ENCODE measurements around the gene MEF2C.

The MEF2C gene

DNA sequence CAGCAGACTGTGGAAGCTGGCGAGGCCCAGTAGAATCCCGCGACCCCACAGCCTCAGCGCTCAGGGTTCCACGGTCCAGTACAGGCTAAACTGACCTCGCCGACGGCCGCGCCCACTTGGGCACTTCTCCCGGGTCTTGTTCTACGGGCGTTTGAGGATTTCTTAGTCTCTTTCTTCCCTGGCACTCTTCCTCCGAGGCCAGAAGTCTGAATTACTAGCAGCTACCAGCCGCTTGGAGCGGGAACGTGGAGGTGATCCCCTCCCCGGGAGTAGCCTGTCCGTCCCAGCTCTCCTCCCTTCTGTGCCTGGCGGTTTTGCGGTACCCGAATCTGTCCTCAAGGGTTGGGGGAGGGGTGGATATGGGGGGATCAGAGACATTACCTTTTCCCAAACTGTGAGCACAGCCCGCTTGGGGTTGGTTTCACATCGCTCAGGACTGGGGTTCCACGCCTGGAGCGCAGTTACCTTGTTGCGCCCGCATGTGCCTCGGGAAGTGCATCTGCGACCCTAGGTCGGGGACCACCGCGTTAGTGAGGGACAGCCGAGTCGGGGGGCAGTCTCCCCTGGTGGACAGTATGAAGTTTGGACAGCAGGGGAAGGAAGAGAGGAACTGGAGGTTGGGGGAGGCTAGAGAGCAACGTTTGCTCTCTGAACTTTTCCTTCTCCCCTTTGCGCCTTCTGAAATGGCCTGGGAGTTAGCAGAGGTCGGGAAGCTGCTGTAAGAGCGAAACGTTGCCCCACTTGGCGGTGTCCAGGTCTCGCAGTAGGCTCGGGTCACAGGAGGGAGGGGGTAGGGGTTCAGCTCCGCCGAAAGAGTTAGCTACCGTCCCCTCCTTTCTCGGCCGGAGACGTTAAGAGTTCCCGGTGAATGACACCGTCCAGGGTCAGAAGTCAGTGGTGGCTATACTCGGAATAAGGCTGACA is 190.8 kb downstream of the MEF2C start:
- TF ChIP-seq EZH2 (IDR thresholded peaks at IDR 0.05) (no peak), POLR2AphosphoS5 (IDR thresholded peaks at IDR 0.05; ENCODE audit: borderline replicate concordance, low read depth, low read length) (no peak), FOXP2 (optimal IDR thresholded peaks at IDR 0.05; ENCODE audit: control extremely low read depth, extremely low read length, insufficient read depth) (no peak)
- Histone ChIP-seq H3K27ac (no peak overlapping the region), H3K9ac (ENCODE audit: insufficient read length) (no peak overlapping the region), H3K9me3 (ENCODE audit: low read depth, low read length) (no peaks in the 10 kb centered on the region), H3K36me3 (ENCODE audit: insufficient read depth, low read length) (no peaks in the 10 kb centered on the region), H3K4me3 (no peak overlapping the region)
- DNase-seq (ENCODE audit: low read depth, low spot score), result no peak

DNA sequence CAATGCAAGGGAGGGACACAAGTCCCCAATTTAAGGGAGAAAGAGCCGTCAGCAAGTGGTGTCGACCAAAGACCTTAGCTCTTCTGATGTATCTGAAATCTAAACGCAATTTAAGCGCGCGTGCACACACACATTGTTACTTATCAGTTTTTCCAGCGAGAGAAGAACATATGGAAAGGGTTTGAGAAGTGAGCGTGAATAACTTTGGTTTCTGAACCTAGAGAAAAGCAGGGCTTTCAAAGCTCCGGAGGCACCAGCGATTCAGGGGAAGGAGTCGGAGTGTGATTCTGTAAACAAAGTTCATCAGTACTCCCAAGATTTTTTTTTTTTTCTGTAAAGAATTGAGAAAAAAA is 191.8 kb downstream of the MEF2C start:
- Histone ChIP-seq H3K9ac (ENCODE audit: insufficient read length) (peak overlapping the region; percentile 56), H3K27ac (no peak overlapping the region), H3K36me3 (ENCODE audit: insufficient read depth, low read length) (no peaks in the 10 kb centered on the region), H3K9me3 (ENCODE audit: low read depth, low read length) (no peaks in the 10 kb centered on the region), H3K4me3 (peak overlapping the region; percentile 79)
- TF ChIP-seq EZH2 (IDR thresholded peaks at IDR 0.05), result no peak
- TF ChIP-seq FOXP2 (optimal IDR thresholded peaks at IDR 0.05; ENCODE audit: control extremely low read depth, extremely low read length, insufficient read depth), result no peak
- no peak for TF ChIP-seq POLR2AphosphoS5 (IDR thresholded peaks at IDR 0.05; ENCODE audit: borderline replicate concordance, low read depth, low read length)
- no peak for DNase-seq (ENCODE audit: low read depth, low spot score)

DNA sequence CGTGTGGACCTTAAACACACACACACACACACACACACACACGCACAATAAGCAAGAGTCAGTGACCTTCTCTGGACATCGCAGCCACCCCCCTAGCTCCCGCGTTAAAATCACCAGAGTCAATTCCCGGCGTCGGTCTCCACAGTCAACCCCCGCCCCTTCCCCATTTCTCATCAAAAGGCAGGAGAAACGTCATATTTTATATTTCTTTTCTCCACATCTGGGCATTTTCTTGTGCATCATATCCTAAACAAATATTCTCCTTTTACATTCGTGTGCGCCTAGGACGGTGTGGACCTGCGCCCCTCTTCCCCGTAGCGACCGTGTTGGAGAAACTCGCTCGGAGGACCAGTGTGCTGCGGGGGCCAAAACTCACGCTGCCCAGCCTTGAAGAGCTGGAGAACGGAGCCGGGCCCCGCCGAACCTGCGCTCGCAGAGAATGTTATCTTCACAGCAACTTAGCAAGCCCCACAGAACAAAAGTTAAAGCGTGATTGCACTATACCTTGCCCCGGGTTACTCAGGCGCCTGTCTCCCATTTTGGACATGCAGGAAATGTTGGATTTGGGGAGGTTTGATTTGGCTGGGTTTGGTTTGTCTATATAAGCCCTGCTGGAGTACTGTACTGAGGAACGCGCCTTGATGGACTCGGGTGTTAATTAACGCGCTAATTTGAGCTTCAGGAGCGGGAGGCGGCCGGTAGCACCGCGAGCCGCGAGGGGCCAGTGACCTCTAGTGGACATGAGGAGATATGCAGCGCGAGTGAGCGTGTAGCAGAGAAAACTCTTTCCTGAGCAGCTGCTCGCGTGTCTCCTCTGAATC is 192.4 kb downstream of the MEF2C start:
- no peaks in the 10 kb centered on the region for H3K9me3 ChIP-seq (ENCODE audit: low read depth, low read length)
- no peak for TF ChIP-seq EZH2 (IDR thresholded peaks at IDR 0.05)
- TF ChIP-seq FOXP2 (optimal IDR thresholded peaks at IDR 0.05; ENCODE audit: control extremely low read depth, extremely low read length, insufficient read depth), result peak; percentile 12
- DNase-seq (ENCODE audit: low read depth, low spot score), result no peak
- H3K9ac ChIP-seq (ENCODE audit: insufficient read length), result peak overlapping the region; percentile 56
- H3K4me3 ChIP-seq, result peak overlapping the region; percentile 79
- H3K27ac ChIP-seq, result no peak overlapping the region
- H3K36me3 ChIP-seq (ENCODE audit: insufficient read depth, low read length), result no peaks in the 10 kb centered on the region

DNA sequence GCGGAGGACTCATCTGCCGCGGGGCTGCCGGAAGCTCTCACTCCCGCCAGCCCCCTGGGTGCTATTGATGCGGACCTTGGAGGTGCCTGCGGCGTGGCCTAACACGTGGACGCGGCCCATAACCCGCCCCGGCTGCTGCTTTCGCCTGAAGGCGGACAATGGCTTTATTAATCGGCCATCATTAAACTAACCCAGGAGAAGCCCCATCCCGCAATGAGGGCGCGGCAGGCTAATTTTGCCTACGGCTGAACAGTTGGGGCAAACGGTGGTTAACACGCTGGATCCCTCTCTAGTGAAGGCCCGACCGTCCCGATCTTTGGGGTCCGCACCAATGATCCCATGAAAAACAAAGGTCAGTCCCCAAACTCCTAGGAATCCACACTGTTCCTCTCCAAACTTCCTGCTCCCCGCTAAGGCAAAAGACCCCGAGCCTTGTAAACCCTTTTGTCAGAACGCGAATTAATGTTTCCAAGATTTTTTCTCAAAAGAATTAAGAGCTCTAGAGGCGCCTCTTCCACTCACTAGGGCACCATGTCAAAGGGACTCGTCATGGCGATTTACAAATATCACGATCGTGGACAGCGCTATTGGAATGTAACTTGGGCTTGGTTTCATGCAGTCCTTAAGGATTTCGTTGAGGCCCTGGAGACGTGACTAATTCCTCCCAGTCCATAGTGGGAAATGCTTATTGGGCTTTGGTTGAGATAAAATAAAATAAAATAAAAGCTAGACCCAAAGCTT is 193.1 kb downstream of the MEF2C start:
- TF ChIP-seq POLR2AphosphoS5 (IDR thresholded peaks at IDR 0.05; ENCODE audit: borderline replicate concordance, low read depth, low read length) (no peak), FOXP2 (optimal IDR thresholded peaks at IDR 0.05; ENCODE audit: control extremely low read depth, extremely low read length, insufficient read depth) (no peak), EZH2 (IDR thresholded peaks at IDR 0.05) (no peak)
- DNase-seq (ENCODE audit: low read depth, low spot score), result no peak
- Histone ChIP-seq H3K4me3 (no peak overlapping the region), H3K27ac (no peak overlapping the region), H3K9ac (ENCODE audit: insufficient read length) (no peak overlapping the region), H3K9me3 (ENCODE audit: low read depth, low read length) (no peaks in the 10 kb centered on the region), H3K36me3 (ENCODE audit: insufficient read depth, low read length) (no peaks in the 10 kb centered on the region)

DNA sequence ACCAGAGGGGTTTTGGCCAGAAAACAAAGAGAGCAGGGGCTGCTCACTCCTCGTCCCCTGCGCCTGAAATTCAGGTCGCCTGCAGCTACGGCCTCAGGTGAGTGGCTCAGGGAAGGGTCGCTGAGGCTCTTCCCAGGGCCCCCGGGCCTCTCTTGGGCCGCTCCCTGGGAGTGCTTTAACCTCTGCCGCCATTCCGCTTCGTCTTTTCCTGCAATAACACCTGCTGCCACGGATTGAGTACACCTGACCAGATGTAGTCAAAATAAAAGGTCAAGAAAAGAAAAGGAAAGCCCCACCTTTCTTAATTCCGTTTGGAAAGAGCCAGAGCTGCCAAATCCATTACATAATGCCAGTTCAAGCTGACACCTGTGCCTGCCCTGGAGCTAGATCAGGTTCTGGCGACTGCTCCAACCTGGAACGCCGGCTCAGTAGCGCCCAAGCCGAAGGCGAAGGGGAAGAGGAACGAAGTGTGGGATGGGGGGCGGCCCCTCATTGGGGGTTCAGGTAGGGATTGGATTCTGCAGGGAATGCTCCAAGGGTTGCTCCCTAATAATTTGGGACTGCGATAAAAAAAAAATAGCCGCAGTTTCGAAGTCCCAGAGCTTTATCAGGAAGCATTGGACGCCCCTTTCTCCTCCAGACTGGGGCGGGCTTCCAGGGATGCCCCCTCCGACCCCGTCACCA is 193.9 kb downstream of the MEF2C start:
- DNase-seq (ENCODE audit: low read depth, low spot score), result no peak
- Histone ChIP-seq H3K27ac (no peak overlapping the region), H3K9ac (ENCODE audit: insufficient read length) (no peak overlapping the region), H3K9me3 (ENCODE audit: low read depth, low read length) (no peaks in the 10 kb centered on the region), H3K36me3 (ENCODE audit: insufficient read depth, low read length) (no peaks in the 10 kb centered on the region), H3K4me3 (no peak overlapping the region)
- no peak for TF ChIP-seq POLR2AphosphoS5 (IDR thresholded peaks at IDR 0.05; ENCODE audit: borderline replicate concordance, low read depth, low read length)
- TF ChIP-seq EZH2 (IDR thresholded peaks at IDR 0.05), result no peak
- no peak for TF ChIP-seq FOXP2 (optimal IDR thresholded peaks at IDR 0.05; ENCODE audit: control extremely low read depth, extremely low read length, insufficient read depth)

DNA sequence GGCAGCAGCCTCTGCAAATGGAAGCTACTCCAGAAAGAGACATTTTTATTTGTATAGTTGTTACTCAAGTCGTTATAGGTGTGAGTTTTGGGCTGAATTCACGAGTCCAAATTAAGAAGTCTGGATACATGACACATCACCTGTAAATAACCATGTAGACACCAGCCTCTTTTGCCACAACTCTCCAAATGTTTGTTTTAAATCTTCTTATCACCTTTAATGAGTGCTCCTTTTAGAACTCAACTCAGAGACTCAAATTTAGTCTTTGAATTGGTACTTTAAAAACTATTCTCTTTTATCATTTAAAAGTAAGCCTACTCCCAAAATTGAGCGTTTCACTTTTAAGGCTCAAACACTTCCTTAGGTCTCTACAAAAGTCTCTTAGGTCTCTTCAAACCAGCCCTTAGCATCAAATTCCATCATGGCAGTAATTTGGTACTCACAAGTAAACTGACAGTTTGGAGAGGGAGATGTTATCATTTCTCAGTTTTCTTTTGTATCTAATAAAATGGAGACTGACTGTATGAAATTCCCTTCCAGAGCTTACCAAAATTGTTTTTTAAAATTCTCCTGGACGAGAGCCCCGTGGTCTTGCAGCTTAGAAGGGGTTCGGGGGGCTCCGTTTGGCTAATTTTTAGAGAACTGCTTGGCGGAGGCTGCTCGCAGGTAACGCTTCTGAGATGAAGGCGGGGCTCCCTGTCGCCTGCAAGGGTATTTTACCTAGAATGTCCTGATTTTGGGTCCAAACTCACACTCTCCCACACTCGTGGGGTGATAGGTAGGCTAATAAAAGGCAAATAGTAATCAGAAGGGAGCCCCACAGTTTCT is 194.6 kb downstream of the MEF2C start:
- H3K36me3 ChIP-seq (ENCODE audit: insufficient read depth, low read length), result no peaks in the 10 kb centered on the region
- no peak for DNase-seq (ENCODE audit: low read depth, low spot score)
- no peak overlapping the region for H3K4me3 ChIP-seq
- no peaks in the 10 kb centered on the region for H3K9me3 ChIP-seq (ENCODE audit: low read depth, low read length)
- TF ChIP-seq FOXP2 (optimal IDR thresholded peaks at IDR 0.05; ENCODE audit: control extremely low read depth, extremely low read length, insufficient read depth), result no peak
- TF ChIP-seq EZH2 (IDR thresholded peaks at IDR 0.05), result no peak
- no peak for TF ChIP-seq POLR2AphosphoS5 (IDR thresholded peaks at IDR 0.05; ENCODE audit: borderline replicate concordance, low read depth, low read length)
- H3K9ac ChIP-seq (ENCODE audit: insufficient read length), result no peak overlapping the region
- H3K27ac ChIP-seq, result no peak overlapping the region

DNA sequence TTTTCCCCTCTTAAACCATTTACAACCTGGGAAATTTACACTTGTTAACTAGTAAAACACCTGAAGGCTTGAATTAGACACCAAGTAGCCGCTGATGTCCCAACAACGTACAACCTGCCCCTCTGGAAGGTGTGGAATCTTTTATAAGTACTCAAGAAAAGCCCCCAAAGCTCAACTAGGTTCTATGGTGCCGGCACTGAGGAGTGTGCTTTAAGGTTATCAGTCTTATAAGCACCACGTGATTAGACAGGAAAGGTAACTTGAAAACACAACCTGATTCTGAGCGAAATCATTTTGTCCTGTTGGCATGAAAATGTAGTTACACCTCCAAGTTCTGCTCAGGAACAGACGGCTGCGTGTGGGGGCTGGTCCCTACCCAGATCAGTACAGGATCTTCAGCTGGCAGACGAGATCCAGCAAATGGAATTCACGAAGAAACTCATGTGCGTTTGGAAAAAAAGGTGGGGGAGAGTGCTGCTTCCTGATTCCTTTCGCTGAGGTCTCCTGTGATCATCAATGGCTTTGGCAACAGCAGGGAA is 195.5 kb downstream of the MEF2C start:
- TF ChIP-seq EZH2 (IDR thresholded peaks at IDR 0.05) (no peak), POLR2AphosphoS5 (IDR thresholded peaks at IDR 0.05; ENCODE audit: borderline replicate concordance, low read depth, low read length) (no peak)
- Histone ChIP-seq H3K27ac (no peak overlapping the region), H3K9me3 (ENCODE audit: low read depth, low read length) (no peaks in the 10 kb centered on the region)

More for the DNA sequence above, 195.5 kb downstream of the MEF2C start:
- Histone ChIP-seq H3K36me3 (ENCODE audit: insufficient read depth, low read length) (no peaks in the 10 kb centered on the region), H3K9ac (ENCODE audit: insufficient read length) (no peak overlapping the region), H3K4me3 (no peak overlapping the region)
- DNase-seq (ENCODE audit: low read depth, low spot score), result no peak
